Fibroblast of lung (primary cell): ENCODE data around the gene ZNF121.

Experiments used
- CTCF ChIP-seq, 2 donors: IDR thresholded peaks in 1 of 2; conservative IDR thresholded peaks in 1 of 2; 1 replicate in 1 of 2; 2 replicates in 1 of 2; pipeline ENCODE4 v1.5.1; 2011 to 2012; ENCODE audit warnings: low read length in 2 of 2, control low read depth in 1 of 2, inconsistent platforms in 1 of 2, low read depth in 1 of 2, mild to moderate bottlenecking in 1 of 2
- EZH2 ChIP-seq: IDR thresholded peaks from 2 replicates; pipeline ENCODE4 v1.5.1; 2012; ENCODE audit warnings: low read length, control low read depth, mild to moderate bottlenecking; ENCODE audit errors: missing control alignments

- no peak for TF ChIP-seq EZH2
- no peak for TF ChIP-seq CTCF (conservative IDR thresholded peaks at IDR 0.05 in 1 of 2, IDR thresholded peaks at IDR 0.05 in 1 of 2; ENCODE audit: low read depth in 1 of 2, low read length in 2 of 2)
Measured at GRCh38 chr19:9610484-9611113, 26.3 kb upstream of the ZNF121 start.
